H9 (cell line): ENCODE results near the gene ZNF451. TPM values are rescaled to one million over a fixed set of nuclear protein-coding genes. Genes with fewer than 3 reads are reported as not detected.

Source experiments
- DNase-seq: peaks from one replicate; pipeline ENCODE4 v3.0.0-alpha.2; 2017
- H2AFZ ChIP-seq: one replicate; pipeline ENCODE4 v1.6.1; 2013; ENCODE audit warnings: mild to moderate bottlenecking, low read length, control low read depth, moderate library complexity
- H2AK5ac ChIP-seq: 2 replicates; pipeline ENCODE4 v1.6.1; 2013; ENCODE audit warnings: low read length, control low read depth, mixed read lengths; ENCODE audit not compliant: insufficient read length
- H2BK120ac ChIP-seq: one replicate; pipeline ENCODE4 v1.6.1; 2013; ENCODE audit warnings: low read depth, mild to moderate bottlenecking, low read length, control low read depth, inconsistent platforms; ENCODE audit not compliant: poor library complexity, severe bottlenecking
- H2BK12ac ChIP-seq: 2 replicates; pipeline ENCODE4 v1.6.1; 2013; ENCODE audit warnings: low read length, control low read depth, mixed read lengths, low read depth; ENCODE audit not compliant: insufficient read length
- H2BK15ac ChIP-seq: 2 replicates; pipeline ENCODE4 v1.6.1; 2013; ENCODE audit warnings: low read depth, low read length, control low read depth
- H2BK20ac ChIP-seq: one replicate; pipeline ENCODE4 v1.6.1; 2013; ENCODE audit warnings: low read depth, mild to moderate bottlenecking, low read length, control low read depth, inconsistent platforms; ENCODE audit not compliant: poor library complexity, severe bottlenecking
- H2BK5ac ChIP-seq: 2 replicates; pipeline ENCODE4 v1.6.1; 2013; ENCODE audit warnings: low read length, control low read depth, mixed read lengths; ENCODE audit not compliant: insufficient read length
- H3K14ac ChIP-seq: 2 replicates; pipeline ENCODE4 v1.6.1; 2013; ENCODE audit warnings: low read length, control low read depth; ENCODE audit not compliant: insufficient read depth
- H3K18ac ChIP-seq: 2 replicates; pipeline ENCODE4 v1.6.1; 2013; ENCODE audit warnings: low read depth, mild to moderate bottlenecking, mixed read lengths, low read length, control low read depth; ENCODE audit not compliant: insufficient read length
- H3K23ac ChIP-seq: 2 replicates; pipeline ENCODE4 v1.6.1; 2013; ENCODE audit warnings: low read length, control low read depth, mixed read lengths, low read depth; ENCODE audit not compliant: insufficient read length
- H3K23me2 ChIP-seq: 2 replicates; pipeline ENCODE4 v1.6.1; 2013; ENCODE audit warnings: low read depth, mild to moderate bottlenecking, mixed read lengths, low read length, control low read depth; ENCODE audit not compliant: insufficient read length, poor library complexity, severe bottlenecking
- H3K27ac ChIP-seq: 2 replicates; pipeline ENCODE4 v1.5.1; 2013; ENCODE audit warnings: low read length, control low read depth, mixed read lengths, low read depth; ENCODE audit not compliant: insufficient read length
- H3K27me3 ChIP-seq: 2 replicates; pipeline ENCODE4 v1.6.1; 2013; ENCODE audit warnings: low read length, control low read depth, inconsistent platforms; ENCODE audit not compliant: insufficient read depth
- H3K4ac ChIP-seq: 2 replicates; pipeline ENCODE4 v1.6.1; 2013; ENCODE audit warnings: low read depth, mild to moderate bottlenecking, control low read depth, inconsistent platforms, low read length, moderate library complexity
- H3K4me1 ChIP-seq: 2 replicates; pipeline ENCODE4 v1.6.1; 2013; ENCODE audit warnings: low read length, control low read depth, inconsistent platforms; ENCODE audit not compliant: insufficient read depth
- H3K4me2 ChIP-seq: 2 replicates; pipeline ENCODE4 v1.6.1; 2013; ENCODE audit warnings: low read length, control low read depth, mixed read lengths; ENCODE audit not compliant: insufficient read length, insufficient read depth
- H3K56ac ChIP-seq: 2 replicates; pipeline ENCODE4 v1.6.1; 2013; ENCODE audit warnings: low read depth, mild to moderate bottlenecking, mixed read lengths, low read length, control low read depth; ENCODE audit not compliant: insufficient read length
- H3K79me1 ChIP-seq: 2 replicates; pipeline ENCODE4 v1.6.1; 2013; ENCODE audit warnings: low read depth, mild to moderate bottlenecking, moderate library complexity, low read length, control low read depth, inconsistent platforms; ENCODE audit not compliant: insufficient read depth, poor library complexity, severe bottlenecking
- H3K79me2 ChIP-seq: 2 replicates; pipeline ENCODE4 v1.6.1; 2013; ENCODE audit warnings: low read length, control low read depth, inconsistent platforms; ENCODE audit not compliant: insufficient read depth
- H3K9ac ChIP-seq: 2 replicates; pipeline ENCODE4 v1.6.1; 2013; ENCODE audit warnings: low read length, control low read depth, mixed read lengths; ENCODE audit not compliant: insufficient read length; ENCODE audit errors: extremely low read depth
- H3K9me3 ChIP-seq: one replicate; pipeline ENCODE4 v1.6.1; 2013; ENCODE audit warnings: low read depth, low read length, inconsistent platforms; ENCODE audit not compliant: control insufficient read depth
- H3T11ph ChIP-seq: one replicate; pipeline ENCODE4 v1.6.1; 2013; ENCODE audit warnings: mild to moderate bottlenecking, low read length, control low read depth, inconsistent platforms
- H4K20me1 ChIP-seq: one replicate; pipeline ENCODE4 v1.6.1; 2013; ENCODE audit not compliant: control insufficient read depth, insufficient read length, insufficient read depth
- H4K5ac ChIP-seq: 2 replicates; pipeline ENCODE4 v1.6.1; 2013; ENCODE audit warnings: low read depth, mild to moderate bottlenecking, mixed read lengths, low read length, control low read depth; ENCODE audit not compliant: insufficient read length
- H4K8ac ChIP-seq: replicated peaks from 2 replicates; pipeline ENCODE4 v1.6.1; 2013; ENCODE audit warnings: low read length, control low read depth, mixed read lengths, low read depth; ENCODE audit not compliant: insufficient read length
- H4K91ac ChIP-seq: 2 replicates; pipeline ENCODE4 v1.6.1; 2013; ENCODE audit warnings: low read depth, mild to moderate bottlenecking, moderate library complexity, mixed read lengths, low read length, control low read depth; ENCODE audit not compliant: insufficient read length
- H3K27ac Mint-ChIP-seq, 3 experiments: 2 replicates in 2 of 3; 3 replicates in 1 of 3; pipeline ENCODE4 v1.8.0; 2020 to 2021; ENCODE audit warnings: mixed read lengths in 3 of 3, mild to moderate bottlenecking in 1 of 3, moderate library complexity in 1 of 3
- H3K27me3 Mint-ChIP-seq: 2 replicates; pipeline ENCODE4 v1.8.0; 2021; ENCODE audit warnings: low read depth, mild to moderate bottlenecking, moderate library complexity, mixed read lengths
- H3K36me3 Mint-ChIP-seq, 3 experiments: 2 replicates in 2 of 3; 3 replicates in 1 of 3; pipeline ENCODE4 v1.8.0; 2020 to 2021; ENCODE audit warnings: low read depth in 3 of 3, mixed read lengths in 3 of 3; ENCODE audit not compliant: insufficient read depth in 1 of 3
- H3K4me1 Mint-ChIP-seq, 2 experiments: 2 replicates each; pipeline ENCODE4 v1.8.0; 2020; ENCODE audit warnings: mixed read lengths in 2 of 2
- H3K4me3 Mint-ChIP-seq, 2 experiments: 2 replicates in 1 of 2; 3 replicates in 1 of 2; pipeline ENCODE4 v1.8.0; 2020 to 2021; ENCODE audit warnings: mild to moderate bottlenecking in 2 of 2, mixed read lengths in 2 of 2, moderate library complexity in 1 of 2
- H3K9me3 Mint-ChIP-seq, 2 experiments: 2 replicates in 1 of 2; 3 replicates in 1 of 2; pipeline ENCODE4 v1.8.0; 2020; ENCODE audit warnings: mild to moderate bottlenecking in 2 of 2, mixed read lengths in 2 of 2, moderate library complexity in 1 of 2
- CTCF ChIP-seq: fragments of 200-600 bp; sonication (generic); conservative IDR thresholded peaks from 3 replicates; pipeline ENCODE4 v1.8.0; 2021; ENCODE audit warnings: antibody characterized with exemption, mild to moderate bottlenecking
- WGBS: extraction: QIAGEN DNeasy Blood & Tissue Kit; methylation state at CpG from one replicate; pipeline ENCODE4 v1.1.7; 2013; ENCODE audit warnings: missing lambda C conversion rate, low lambda C conversion rate, mixed read lengths; ENCODE audit not compliant: insufficient read length; ENCODE audit errors: extremely low coverage; 5-methylcytosine and 5-hydroxymethylcytosine counted together
- total RNA-seq: library from RNA; stranded (reverse); gene quantifications from 2 replicates; pipeline ENCODE4 v1.2.1, GENCODE V29; 2021

Gene ZNF451
- total RNA-seq, 1 experiment from 2014 or later, result 71.2 TPM

- no CpG with 5 or more reads among the region's 3 CpGs for WGBS
- Histone ChIP-seq H3K9ac (no peak overlapping the region), H3K27me3 (no peaks in the 10 kb centered on the region), H3K56ac (no peak overlapping the region), H3K79me1 (no peaks in the 10 kb centered on the region), H2BK12ac (no peak overlapping the region), H3K4me1 (no peaks in the 10 kb centered on the region), H4K91ac (no peak overlapping the region), H3T11ph (no peak overlapping the region), H3K9me3 (no peaks in the 10 kb centered on the region), H3K27ac (no peak overlapping the region), H2AFZ (no peak overlapping the region), H3K18ac (no peak overlapping the region), H4K8ac (no peak overlapping the region), H2BK20ac (no peak overlapping the region), H3K14ac (no peak overlapping the region), H3K4ac (no peak overlapping the region), H2BK120ac (no peak overlapping the region), H3K23me2 (no peaks in the 10 kb centered on the region), H2BK5ac (no peak overlapping the region), H3K79me2 (no peaks in the 10 kb centered on the region), H3K4me2 (no peak overlapping the region), H2BK15ac (no peak overlapping the region), H4K20me1 (no peaks in the 10 kb centered on the region), H4K5ac (no peak overlapping the region), H2AK5ac (no peak overlapping the region), H3K23ac (no peak overlapping the region)
- no peak for DNase-seq
- no peaks in the 10 kb centered on the region for H3K9me3 Mint-ChIP-seq
- no peaks in the 10 kb centered on the region for H3K27me3 Mint-ChIP-seq
- no peak overlapping the region for H3K27ac Mint-ChIP-seq
- H3K36me3 Mint-ChIP-seq, result peaks cover 0 to 30% (median 25%) of the 10 kb centered on the region in 3 experiments; a peak in 5 of 7 replicates
- peaks cover 0 to 2% of the 10 kb centered on the region in 2 experiments; a peak in 2 of 4 replicates for H3K4me1 Mint-ChIP-seq
- H3K4me3 Mint-ChIP-seq, result no peak overlapping the region
- TF ChIP-seq CTCF, result no peak
These were observed 26.1 kb upstream of the ZNF451 start for GRCh38 chr6:57063847-57064246.
